A549 treated with ZK216348 at 1 μM for 4 hours (cell line): ENCODE results near the gene SEC24D. TPM values are rescaled to one million over a fixed set of nuclear protein-coding genes. Genes with fewer than 3 reads are reported as not detected.

Source experiments
- total RNA-seq: library from RNA; stranded (reverse); fragments of 200-300 nt; extraction: Qiagen RNA extraction; gene quantifications from 5 replicates; pipeline ENCODE4 v1.2.3, GENCODE V29; 2022; ENCODE audit warnings: low read depth

SEC24D gene
- total RNA-seq = 13.6 to 17.3 TPM (median 16.6 TPM) in 5 replicates

GRCh38 chr4:118835571-118836300 is at the start of gene SEC24D:
Gene SEC24D, minus strand, starts transcription at chr4:118836126. Its CDS starts 2,430 bp downstream, at chr4:118833696.

DNA sequence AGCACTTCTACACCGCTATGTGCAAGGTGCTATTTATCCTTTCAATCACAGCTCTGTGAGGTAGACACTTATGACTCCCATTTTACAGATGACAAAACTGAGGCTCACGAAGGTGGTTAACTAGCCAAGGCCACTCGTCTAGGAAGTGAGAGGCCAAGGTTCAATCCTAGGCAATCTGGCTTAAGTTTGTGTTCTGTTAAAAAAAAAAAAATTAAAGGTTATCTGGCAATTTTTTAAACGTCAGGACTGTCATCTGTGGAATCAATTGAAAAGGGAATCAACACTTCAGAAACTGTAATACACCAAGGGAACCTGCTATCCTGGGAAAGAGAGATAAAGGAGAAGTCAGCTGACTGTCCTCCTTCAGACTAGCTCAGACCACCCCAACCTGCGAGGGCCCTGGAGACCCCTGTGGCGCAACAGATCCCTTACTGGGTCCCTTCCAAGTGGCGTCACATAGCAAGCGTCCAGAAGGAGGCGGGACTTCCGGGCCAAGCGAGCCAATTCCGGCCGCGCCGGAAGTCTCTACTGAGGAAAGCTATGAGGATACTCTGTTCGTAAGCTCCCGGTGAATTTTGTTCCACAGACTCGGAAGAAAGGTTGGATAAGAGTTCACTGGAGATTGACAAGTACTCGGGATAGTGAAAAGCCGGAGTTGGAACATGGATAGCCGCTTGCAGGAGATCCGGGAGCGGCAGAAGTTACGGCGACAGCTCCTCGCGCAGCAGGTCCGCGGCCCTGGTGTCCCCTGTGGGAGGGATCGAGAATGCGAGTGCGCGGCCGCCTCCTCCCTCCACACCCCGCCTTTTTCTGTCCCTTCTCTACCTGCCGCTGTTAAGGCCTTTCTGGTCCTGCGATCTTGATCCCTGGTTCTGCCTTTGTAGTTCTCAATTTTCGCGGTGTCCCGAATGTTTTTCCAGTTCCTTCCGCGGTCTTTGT is 150.8 kb downstream of the SEC24D start, which contains the start of gene METTL14:
Gene METTL14 (plus strand): TSS at position 520 of the 939 bp plus-strand sequence. CDS start 143 bp downstream, at position 663.

Other genes with a start within 250 kb of the SEC24D start
- 12.5 to 25.4 TPM (median 16.9 TPM) in 5 replicates for gene METTL14, start 150.7 kb downstream of the SEC24D start, total RNA-seq
- 0.98 to 1.7 TPM (median 1.1 TPM) in 5 replicates for gene SYNPO2, start 52.7 kb upstream of the SEC24D start, total RNA-seq